HG02642 (cell line): Measurements from ENCODE around the gene SERINC3.

Experiments
- ATAC-seq: cut with Tn5 transposase; IDR thresholded peaks from one replicate; pipeline ENCODE4 v1.9.1; 2021; ENCODE audit warnings: mild to moderate bottlenecking; ENCODE audit not compliant: unreplicated experiment, poor library complexity

Gene SERINC3

GRCh38 chr20:44468044-44468782 is 53.7 kb downstream of the SERINC3 start:
- ATAC-seq = no peak

GRCh38 chr20:44467289-44467883 is 54.5 kb downstream of the SERINC3 start:
- no peak for ATAC-seq

GRCh38 chr20:44465001-44465560 is 56.8 kb downstream of the SERINC3 start:
- ATAC-seq = no peak

GRCh38 chr20:44464514-44464913 is 57.4 kb downstream of the SERINC3 start:
- no peak for ATAC-seq

- no peak for ATAC-seq
Measured at GRCh38 chr20:44463466-44463865, 58.4 kb downstream of the SERINC3 start.

GRCh38 chr20:44461803-44462174 is 60.1 kb downstream of the SERINC3 start:
- no peak for ATAC-seq

- ATAC-seq = no peak
Measured at GRCh38 chr20:44461142-44461802, 60.6 kb downstream of the SERINC3 start.

- ATAC-seq = no peak
Measured at GRCh38 chr20:44460795-44461141, 61.1 kb downstream of the SERINC3 start.

GRCh38 chr20:44459271-44459670 is 62.6 kb downstream of the SERINC3 start:
- ATAC-seq = no peak

GRCh38 chr20:44457016-44457415 is 64.9 kb downstream of the SERINC3 start:
- no peak for ATAC-seq

GRCh38 chr20:44456611-44457010 is 65.3 kb downstream of the SERINC3 start:
- no peak for ATAC-seq

- ATAC-seq = no peak
Measured at GRCh38 chr20:44455126-44455525, 66.7 kb downstream of the SERINC3 start.

- ATAC-seq = no peak
Measured at GRCh38 chr20:44454306-44454963, 67.4 kb downstream of the SERINC3 start.

GRCh38 chr20:44450903-44451450 is 70.9 kb downstream of the SERINC3 start:
- no peak for ATAC-seq

GRCh38 chr20:44450281-44450889 is 71.5 kb downstream of the SERINC3 start:
- no peak for ATAC-seq

- no peak for ATAC-seq
Measured at GRCh38 chr20:44449864-44450263, 72.0 kb downstream of the SERINC3 start.

GRCh38 chr20:44448753-44449546 is 72.9 kb downstream of the SERINC3 start:
- ATAC-seq = no peak

GRCh38 chr20:44447827-44448419 is 73.9 kb downstream of the SERINC3 start:
- ATAC-seq = no peak
